Upper lobe of left lung (tissue), 4 donors: ENCODE results near the gene KIAA1549.

ENCODE experiments used
- POLR2A ChIP-seq, 4 donors: fragments of 450-650 bp; IDR thresholded peaks; one replicate each; pipeline ENCODE4 v1.5.1; 2016 to 2017; ENCODE audit warnings: antibody characterized with exemption in 4 of 4, mild to moderate bottlenecking in 2 of 4
- POLR2AphosphoS5 ChIP-seq, 2 donors: sonication (generic); formaldehyde crosslinking; IDR thresholded peaks; one replicate each; pipeline ENCODE4 v1.5.1; 2017; ENCODE audit warnings: antibody characterized with exemption in 2 of 2
- TF ChIP-seq, protein P1 (sequence below), 6 experiments: fragments of 450-650 bp in 4 of 6; fragments of 200-600 bp in 2 of 6; sonication (generic) in 2 of 6; IDR thresholded peaks; one replicate each; pipeline ENCODE4 v1.5.1; 2016 to 2019; ENCODE audit warnings: antibody characterized with exemption in 6 of 6

DNA sequence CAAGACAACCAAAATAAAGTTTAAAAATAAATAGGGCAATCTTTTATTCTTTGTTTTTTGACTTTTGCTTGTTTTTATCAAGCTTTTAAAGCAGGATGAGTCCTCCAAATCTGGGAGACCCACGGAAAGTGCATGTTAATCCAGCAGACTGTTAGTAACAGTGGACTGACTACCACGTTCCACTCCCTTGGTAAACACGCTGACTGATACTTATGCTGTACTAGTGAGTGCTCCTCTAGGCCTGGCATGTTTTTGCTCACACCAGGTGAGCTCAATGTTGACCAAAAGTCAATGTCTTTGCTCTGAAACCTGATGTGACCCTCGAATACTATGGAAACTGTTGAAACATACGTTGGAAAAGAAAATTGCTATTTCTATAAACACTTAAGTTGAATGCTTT lies 88.4 kb downstream of the KIAA1549 start:
- TF ChIP-seq, protein P1, sequence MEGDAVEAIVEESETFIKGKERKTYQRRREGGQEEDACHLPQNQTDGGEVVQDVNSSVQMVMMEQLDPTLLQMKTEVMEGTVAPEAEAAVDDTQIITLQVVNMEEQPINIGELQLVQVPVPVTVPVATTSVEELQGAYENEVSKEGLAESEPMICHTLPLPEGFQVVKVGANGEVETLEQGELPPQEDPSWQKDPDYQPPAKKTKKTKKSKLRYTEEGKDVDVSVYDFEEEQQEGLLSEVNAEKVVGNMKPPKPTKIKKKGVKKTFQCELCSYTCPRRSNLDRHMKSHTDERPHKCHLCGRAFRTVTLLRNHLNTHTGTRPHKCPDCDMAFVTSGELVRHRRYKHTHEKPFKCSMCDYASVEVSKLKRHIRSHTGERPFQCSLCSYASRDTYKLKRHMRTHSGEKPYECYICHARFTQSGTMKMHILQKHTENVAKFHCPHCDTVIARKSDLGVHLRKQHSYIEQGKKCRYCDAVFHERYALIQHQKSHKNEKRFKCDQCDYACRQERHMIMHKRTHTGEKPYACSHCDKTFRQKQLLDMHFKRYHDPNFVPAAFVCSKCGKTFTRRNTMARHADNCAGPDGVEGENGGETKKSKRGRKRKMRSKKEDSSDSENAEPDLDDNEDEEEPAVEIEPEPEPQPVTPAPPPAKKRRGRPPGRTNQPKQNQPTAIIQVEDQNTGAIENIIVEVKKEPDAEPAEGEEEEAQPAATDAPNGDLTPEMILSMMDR (IDR thresholded peaks at IDR 0.05): no peak
- TF ChIP-seq POLR2A (IDR thresholded peaks at IDR 0.05) (no peak), POLR2AphosphoS5 (IDR thresholded peaks at IDR 0.05) (no peak)
